Measurements from ENCODE around the gene APLF.

The APLF gene

DNA sequence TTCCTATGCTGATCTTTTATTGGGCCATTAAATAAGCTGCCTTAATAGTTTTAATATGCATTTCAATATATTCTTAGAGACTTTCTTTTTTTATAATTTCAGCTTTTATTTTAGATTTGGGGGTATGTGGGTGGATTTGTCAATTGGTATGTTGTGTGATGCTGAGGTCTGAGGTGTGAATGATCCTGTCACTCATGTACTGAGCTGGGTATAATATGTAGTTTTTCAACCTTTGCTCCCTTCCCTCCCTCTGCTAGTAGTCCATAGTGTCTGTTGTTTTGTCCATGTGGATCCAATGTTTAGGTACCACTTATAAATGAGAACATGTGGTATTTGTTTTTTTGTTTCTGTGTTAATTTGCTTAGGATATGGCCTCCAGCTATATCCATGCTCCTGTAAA is 140.5 kb downstream of the APLF start:
- no peak for FAIRE-seq
- no peak for DNase-seq (ENCODE audit: extremely low spot score, insufficient read length, low read depth)

DNA sequence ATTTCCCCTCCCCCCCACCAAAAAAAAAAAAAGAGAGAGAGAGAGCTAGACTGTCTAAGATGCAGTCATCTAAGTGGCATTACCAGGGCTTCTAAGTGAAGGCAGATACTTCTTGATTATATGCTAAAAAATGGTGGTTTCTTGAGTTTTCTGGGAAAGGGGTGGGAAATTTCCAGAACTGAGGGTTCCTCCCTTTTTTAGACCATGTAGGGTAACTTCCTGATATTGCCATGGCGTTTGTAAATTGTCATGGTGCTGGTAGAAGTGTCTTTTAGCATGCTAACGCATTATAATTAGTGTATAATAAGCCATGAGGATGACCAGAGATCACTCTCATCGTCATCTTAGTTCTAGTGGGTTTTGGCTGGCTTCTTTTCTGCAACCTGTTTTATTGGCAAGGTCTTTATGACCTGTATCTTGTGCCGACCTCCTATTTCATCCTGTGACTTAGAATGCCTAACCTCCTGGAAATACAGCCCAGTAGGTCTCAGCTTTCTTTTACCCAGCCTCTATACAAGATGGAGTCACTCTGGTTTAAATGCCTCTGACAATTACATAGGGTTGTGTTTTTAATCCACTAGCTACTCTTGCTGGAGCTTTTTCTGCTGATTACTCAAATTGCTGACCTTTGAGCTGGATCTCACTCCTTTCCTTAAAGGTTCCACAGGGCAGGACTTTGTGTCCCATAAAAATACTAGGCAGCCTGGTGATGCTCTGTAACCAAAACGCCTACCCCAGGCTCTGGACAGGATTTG is 145.6 kb downstream of the APLF start:
- no peak for DNase-seq (ENCODE audit: extremely low spot score, insufficient read length, low read depth)
- no peak for FAIRE-seq

DNA sequence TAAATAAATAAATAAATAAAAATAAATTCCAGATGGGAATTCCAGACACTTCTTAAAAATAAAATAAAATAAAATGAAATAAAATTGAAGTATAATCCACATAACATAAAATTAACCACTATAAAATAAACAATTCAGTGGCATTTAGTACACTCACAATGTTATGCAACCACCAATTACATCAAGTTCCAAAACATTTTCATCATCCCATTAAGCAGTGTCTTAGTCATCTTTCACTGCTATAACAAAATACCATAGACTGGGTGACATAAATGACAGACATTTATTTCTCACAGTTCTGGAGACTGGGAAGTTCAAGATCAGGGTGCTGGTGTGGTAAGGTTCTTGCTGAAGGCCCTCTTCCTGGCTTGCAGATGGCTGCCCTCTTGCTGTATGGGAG is 153.4 kb downstream of the APLF start:
- no peak for DNase-seq (ENCODE audit: extremely low spot score, insufficient read length, low read depth)
- no peak for FAIRE-seq

DNA sequence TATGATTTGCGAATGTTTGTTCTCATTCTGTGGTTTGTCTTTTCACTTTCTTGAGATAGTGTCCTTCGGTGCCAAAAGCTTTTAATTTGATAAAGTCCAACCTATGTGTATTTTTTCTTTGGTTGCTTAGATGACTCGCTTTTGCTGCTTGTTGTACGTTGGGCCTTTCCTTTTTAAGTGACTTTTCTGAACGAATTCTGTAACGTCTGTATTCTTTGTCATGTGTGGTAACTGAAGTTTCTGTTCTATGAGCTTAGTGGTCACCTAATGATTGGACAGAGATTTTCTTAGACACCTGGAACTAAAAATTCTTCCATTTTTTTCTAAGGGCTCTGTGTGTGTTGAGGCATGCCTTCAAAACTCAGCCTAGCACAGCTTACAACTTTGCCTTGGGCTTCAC is 156.4 kb downstream of the APLF start:
- no peak for DNase-seq (ENCODE audit: extremely low spot score, insufficient read length, low read depth)
- FAIRE-seq, result no peak

DNA sequence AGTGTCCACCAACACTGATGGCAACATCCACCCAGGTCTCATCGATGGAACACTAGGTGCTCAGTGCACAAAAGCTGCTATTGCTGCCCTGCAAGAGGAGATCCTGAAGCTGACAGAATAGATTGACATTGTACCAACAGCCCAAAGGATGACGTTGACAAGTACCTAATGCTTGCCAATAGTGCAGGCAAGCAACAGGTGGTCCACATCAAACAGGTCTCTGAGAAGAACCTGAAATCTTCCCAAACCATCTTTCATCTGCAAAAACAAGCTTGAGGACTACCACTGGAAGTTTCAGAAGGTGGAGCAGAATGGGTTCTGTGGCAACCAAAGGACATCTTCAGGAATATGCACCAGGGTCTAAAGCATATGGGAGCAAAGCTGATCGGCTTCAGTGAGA is 160.2 kb downstream of the APLF start:
- no peak for FAIRE-seq

More for the DNA sequence above, 160.2 kb downstream of the APLF start:
- no peak for DNase-seq (ENCODE audit: extremely low spot score, insufficient read length, low read depth)
